Astrocyte of the cerebellum (primary cell): Measurements from ENCODE around the gene KCNK18.
"Not testable (repeated sequence)": the region's sequence is repeated elsewhere in the genome, so short reads cannot be mapped to it uniquely, and the experiment has no call there.

Source experiments
- DNase-seq: peaks from one replicate; pipeline ENCODE4 v3.0.0-alpha.2; 2011; ENCODE audit warnings: low read depth
- H3K4me3 ChIP-seq: 2 replicates; pipeline ENCODE4 v1.5.1; 2011; ENCODE audit warnings: mild to moderate bottlenecking, low read depth, low read length, moderate library complexity
- CTCF ChIP-seq: IDR thresholded peaks from 2 replicates; pipeline ENCODE4 v1.5.1; 2012; ENCODE audit warnings: low read length, low read depth, moderate library complexity, mild to moderate bottlenecking; ENCODE audit errors: missing control alignments
- in situ Hi-C: cut with HindIII; loops from 2 replicates; pipeline ENCODE4 v1.10.0; 2017; ENCODE audit warnings: low sequenced_read_pairs

Gene KCNK18

GRCh38 chr10:117223693-117224430 is 26.6 kb downstream of the KCNK18 start:
- in situ Hi-C loops, result loop anchor here (25.0 kb wide), 1 partner anchor 213 kb away; no protein-coding TSS in a partner anchor
- no peak for DNase-seq
- no peak for TF ChIP-seq CTCF
- no peak overlapping the region for H3K4me3 ChIP-seq

GRCh38 chr10:117224881-117225280 is 27.6 kb downstream of the KCNK18 start:
- no peak overlapping the region for H3K4me3 ChIP-seq
- DNase-seq, result no peak
- no peak for TF ChIP-seq CTCF
- in situ Hi-C loops, result loop anchor here (25.0 kb wide), 1 partner anchor 212 kb away; no protein-coding TSS in a partner anchor

GRCh38 chr10:117226813-117227451 is 29.6 kb downstream of the KCNK18 start:
- peak; percentile 47 for TF ChIP-seq CTCF
- no peak overlapping the region for H3K4me3 ChIP-seq
- no peak for DNase-seq
- in situ Hi-C loops, result no loop called here

GRCh38 chr10:117228210-117228609 is 30.9 kb downstream of the KCNK18 start:
- TF ChIP-seq CTCF, result no peak
- no peak overlapping the region for H3K4me3 ChIP-seq
- in situ Hi-C loops, result no loop called here
- no peak for DNase-seq

- H3K4me3 ChIP-seq, DNase-seq, in situ Hi-C loops: not testable (repeated sequence)
Observed at GRCh38 chr10:117230107-117230506, 32.8 kb downstream of the KCNK18 start.

GRCh38 chr10:117237401-117237991 is 40.2 kb downstream of the KCNK18 start:
- in situ Hi-C loops, result no loop called here
- H3K4me3 ChIP-seq, result no peak overlapping the region
- DNase-seq, result no peak
- no peak for TF ChIP-seq CTCF

GRCh38 chr10:117239051-117239450 is 41.8 kb downstream of the KCNK18 start:
- no peak overlapping the region for H3K4me3 ChIP-seq
- TF ChIP-seq CTCF, result no peak
- DNase-seq, result no peak
- in situ Hi-C loops, result no loop called here
